RWPE1 (cell line): ENCODE data around the gene ATP11A.

Experiments used
- CTCF ChIA-PET: fragments of 350-600 bp; sonication (Branson Sonifier 250); formaldehyde crosslinking; extraction: SDS; loops from one replicate; lab custom pipeline; 2021; lab: Yijun Ruan, JAX
- POLR2A ChIA-PET: fragments of 400-600 bp; formaldehyde crosslinking; extraction: SDS; loops from one replicate; lab custom pipeline; 2020; ENCODE audit warnings: antibody characterized with exemption; ENCODE audit not compliant: low non-redundant PET; lab: Yijun Ruan, JAX
- DNase-seq: peaks from one replicate; pipeline ENCODE4 v3.0.0; 2012; ENCODE audit warnings: low spot score
- H3K27ac ChIP-seq: fragments of 450-650 bp; 2 replicates; pipeline ENCODE4 v1.5.1; 2017
- CTCF ChIP-seq: fragments of 450-650 bp; conservative IDR thresholded peaks from 2 replicates; pipeline ENCODE4 v1.5.1; 2017; ENCODE audit warnings: low read depth, mild to moderate bottlenecking

Gene ATP11A

GRCh38 chr13:112692104-112692503 lies 2.3 kb downstream of the ATP11A start:
- DNase-seq: no peak
- CTCF ChIA-PET: no interaction called here
- no peak for TF ChIP-seq CTCF
- H3K27ac ChIP-seq: no peak overlapping the region
- POLR2A ChIA-PET: no interaction called here

- CTCF ChIA-PET: no interaction called here
Observed at GRCh38 chr13:112692586-112692985, 2.7 kb downstream of the ATP11A start.

GRCh38 chr13:112693831-112694497 lies 4.1 kb downstream of the ATP11A start:
- TF ChIP-seq CTCF: no peak
- DNase-seq: no peak
- no peak overlapping the region; the same call in 1 of the 2 replicates for H3K27ac ChIP-seq
- POLR2A ChIA-PET: no interaction called here
- CTCF ChIA-PET: interaction anchor here (0.6 to 0.7 kb wide), 2 partner anchors 449 to 556 kb away, joined by 3 to 5 read pairs; no protein-coding TSS in a partner anchor

More at GRCh38 chr13:112692586-112692985, 2.7 kb downstream of the ATP11A start:
- no peak overlapping the region for H3K27ac ChIP-seq
- no peak for TF ChIP-seq CTCF
- POLR2A ChIA-PET: no interaction called here
- DNase-seq: no peak

- no peak overlapping the region for H3K27ac ChIP-seq
- TF ChIP-seq CTCF: no peak
- ChIA-PET CTCF (no interaction called here), POLR2A (no interaction called here)
- no peak for DNase-seq
Observed at GRCh38 chr13:112695121-112695520, 5.3 kb downstream of the ATP11A start.

GRCh38 chr13:112696001-112696868 lies 6.4 kb downstream of the ATP11A start:
- ChIA-PET CTCF (no interaction called here), POLR2A (no interaction called here)
- no peak for TF ChIP-seq CTCF
- no peak overlapping the region for H3K27ac ChIP-seq
- DNase-seq: no peak

- no peak for TF ChIP-seq CTCF
- ChIA-PET CTCF (no interaction called here), POLR2A (no interaction called here)
- H3K27ac ChIP-seq: no peak overlapping the region
- no peak for DNase-seq
Observed at GRCh38 chr13:112696869-112697465, 7.1 kb downstream of the ATP11A start.
